Fibroblast of pulmonary artery (primary cell): ENCODE measurements around the gene POLA2.
"Not testable (repeated sequence)": the region's sequence is repeated elsewhere in the genome, so short reads cannot be mapped to it uniquely, and the experiment has no call there.

Experiments used
- DNase-seq: peaks from one replicate; pipeline ENCODE4 v3.0.0-alpha.2; 2010; ENCODE audit warnings: low read depth
- H3K4me3 ChIP-seq: replicated peaks from 2 replicates; pipeline ENCODE4 v1.5.1; 2011; ENCODE audit warnings: low read depth, mild to moderate bottlenecking, control low read depth, low read length, moderate library complexity
- CTCF ChIP-seq: IDR thresholded peaks from 2 replicates; pipeline ENCODE4 v1.5.1; 2011; ENCODE audit warnings: mild to moderate bottlenecking, control low read depth, low read length, inconsistent platforms; ENCODE audit errors: missing control alignments

The POLA2 gene

GRCh38 chr11:65321828-65322485 lies 60.2 kb downstream of the POLA2 start:
- no peak overlapping the region for H3K4me3 ChIP-seq
- no peak for DNase-seq
- no peak for TF ChIP-seq CTCF

GRCh38 chr11:65323813-65324212 lies 62.1 kb downstream of the POLA2 start:
- DNase-seq, result no peak
- TF ChIP-seq CTCF, result no peak
- no peak overlapping the region for H3K4me3 ChIP-seq

GRCh38 chr11:65325435-65325834 lies 63.7 kb downstream of the POLA2 start:
- no peak for DNase-seq
- H3K4me3 ChIP-seq, result no peak overlapping the region
- TF ChIP-seq CTCF, result no peak

GRCh38 chr11:65327021-65327420 lies 65.3 kb downstream of the POLA2 start:
- TF ChIP-seq CTCF, result no peak
- H3K4me3 ChIP-seq, result no peak overlapping the region
- DNase-seq, result no peak

- no peak for TF ChIP-seq CTCF
- DNase-seq, result no peak
- H3K4me3 ChIP-seq, result no peak overlapping the region
Measured at GRCh38 chr11:65329478-65329877, 67.7 kb downstream of the POLA2 start.

GRCh38 chr11:65329944-65330403 lies 68.2 kb downstream of the POLA2 start:
- peak; percentile 96 for DNase-seq
- H3K4me3 ChIP-seq, result no peak overlapping the region
- TF ChIP-seq CTCF, result peak; percentile 72

GRCh38 chr11:65330544-65330943 lies 68.8 kb downstream of the POLA2 start:
- no peak for TF ChIP-seq CTCF
- no peak overlapping the region for H3K4me3 ChIP-seq
- DNase-seq, result no peak

- H3K4me3 ChIP-seq, result not testable (repeated sequence)
Measured at GRCh38 chr11:65332591-65332990, 70.8 kb downstream of the POLA2 start.

More at GRCh38 chr11:65332591-65332990, 70.8 kb downstream of the POLA2 start:
- not testable (repeated sequence) for DNase-seq
